ENCODE results near the gene TOP2B.

GRCh38 chr3:25648925-25649830 is 15.5 kb downstream of the TOP2B start:
- TF ChIP-seq CTCF (IDR thresholded peaks at IDR 0.05; ENCODE audit: low read length): no peak
- no peak for TF ChIP-seq EZH2 (IDR thresholded peaks at IDR 0.05; ENCODE audit: borderline replicate concordance, low read length)
